Activated naive CD4-positive, alpha-beta T cell (primary cell): Measurements from ENCODE around the gene USP30.
"Not testable (repeated sequence)": the region's sequence is repeated elsewhere in the genome, so short reads cannot be mapped to it uniquely, and the experiment has no call there.

ENCODE experiments used
- DNase-seq, 4 experiments: peaks; one replicate each; lab custom pipeline; 2025; lab: John Stamatoyannopoulos, UW

USP30 gene, protein sequence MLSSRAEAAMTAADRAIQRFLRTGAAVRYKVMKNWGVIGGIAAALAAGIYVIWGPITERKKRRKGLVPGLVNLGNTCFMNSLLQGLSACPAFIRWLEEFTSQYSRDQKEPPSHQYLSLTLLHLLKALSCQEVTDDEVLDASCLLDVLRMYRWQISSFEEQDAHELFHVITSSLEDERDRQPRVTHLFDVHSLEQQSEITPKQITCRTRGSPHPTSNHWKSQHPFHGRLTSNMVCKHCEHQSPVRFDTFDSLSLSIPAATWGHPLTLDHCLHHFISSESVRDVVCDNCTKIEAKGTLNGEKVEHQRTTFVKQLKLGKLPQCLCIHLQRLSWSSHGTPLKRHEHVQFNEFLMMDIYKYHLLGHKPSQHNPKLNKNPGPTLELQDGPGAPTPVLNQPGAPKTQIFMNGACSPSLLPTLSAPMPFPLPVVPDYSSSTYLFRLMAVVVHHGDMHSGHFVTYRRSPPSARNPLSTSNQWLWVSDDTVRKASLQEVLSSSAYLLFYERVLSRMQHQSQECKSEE

DNA sequence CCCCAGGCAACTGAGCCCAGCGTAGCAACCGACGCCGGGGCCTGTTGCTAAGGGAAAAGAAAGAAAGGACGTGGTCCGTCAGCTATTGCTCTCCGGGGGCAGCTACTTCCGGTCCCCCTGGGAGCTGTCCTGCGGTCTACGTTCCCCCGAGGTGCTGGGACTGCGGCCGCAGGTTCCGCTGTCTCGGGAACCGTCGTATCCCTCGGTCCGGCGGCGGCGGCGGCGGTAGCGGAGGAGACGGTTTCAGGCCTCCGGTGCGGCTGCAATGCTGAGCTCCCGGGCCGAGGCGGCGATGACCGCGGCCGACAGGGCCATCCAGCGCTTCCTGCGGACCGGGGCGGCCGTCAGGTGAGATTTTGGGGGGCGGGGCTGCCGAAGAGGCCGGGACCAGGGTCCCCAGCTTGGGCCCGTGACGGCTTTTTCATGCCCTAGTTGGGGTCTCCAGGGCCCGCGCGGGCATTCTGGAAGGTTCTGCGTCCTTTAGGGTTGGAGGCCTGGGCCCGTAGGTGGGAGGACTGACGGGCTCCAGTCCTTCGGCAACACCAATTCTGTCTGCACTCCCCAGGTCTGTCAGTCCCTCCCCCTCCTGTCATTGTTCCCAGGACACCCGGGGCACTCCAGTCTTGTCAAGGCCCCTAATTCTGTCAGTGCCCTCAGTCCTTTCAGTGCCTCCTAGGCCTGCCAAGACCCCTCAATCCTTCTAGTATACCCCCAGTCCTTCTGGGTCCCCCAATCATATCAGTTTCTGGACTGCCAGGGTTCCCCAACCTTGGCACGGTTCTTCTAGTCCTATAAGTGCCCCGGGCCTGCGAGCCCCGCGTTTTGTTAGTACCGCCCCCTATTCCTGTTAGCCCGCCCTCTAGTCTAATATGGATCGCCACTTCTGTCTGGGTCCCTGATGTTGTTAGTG, at the start of gene USP30:
Gene USP30, plus strand, starts transcription at position 163 of the 910 bp plus-strand sequence. Its CDS starts 103 bp downstream, at position 266.
- DNase-seq = peak; percentile 50 to 77 (median 66)

- DNase-seq = no peak
Observed at GRCh38 chr12:109004017-109004416, 48.4 kb upstream of the USP30 start.

DNA sequence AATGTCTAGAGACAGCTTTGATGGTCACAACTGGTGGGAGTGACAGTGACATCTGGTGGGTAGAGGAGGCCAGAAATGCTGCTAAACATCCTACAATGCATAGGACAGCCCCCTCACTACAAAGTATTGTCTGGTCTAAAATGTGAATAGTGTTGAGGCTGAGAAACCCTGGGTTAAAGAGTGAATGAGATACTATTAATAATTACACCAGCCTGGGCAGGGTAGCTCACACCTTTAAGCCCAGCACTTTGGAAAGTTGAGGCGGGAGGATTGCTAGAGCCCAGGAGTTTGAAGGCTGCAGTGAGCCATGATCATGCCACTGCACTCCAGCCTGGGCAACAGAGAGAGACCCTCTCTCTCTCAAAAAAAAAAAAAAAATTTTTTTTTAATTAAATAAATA, 42.6 kb upstream of the USP30 start:
- DNase-seq = no peak

- no peak for DNase-seq
Observed at GRCh38 chr12:109010259-109010658, 42.1 kb upstream of the USP30 start.

- DNase-seq = no peak
Observed at GRCh38 chr12:109014984-109015765, 37.2 kb upstream of the USP30 start.

- no peak for DNase-seq
Observed at GRCh38 chr12:109016016-109016415, 36.4 kb upstream of the USP30 start.

- DNase-seq = no peak
Observed at GRCh38 chr12:109016978-109017377, 35.4 kb upstream of the USP30 start.

- no peak for DNase-seq
Observed at GRCh38 chr12:109018296-109018695, 34.1 kb upstream of the USP30 start.

GRCh38 chr12:109020146-109020795, 32.1 kb upstream of the USP30 start:
- DNase-seq = no peak

GRCh38 chr12:109020796-109021380, 31.5 kb upstream of the USP30 start, which contains the start of gene SVOP:
TSS of gene SVOP (minus strand) at chr12:109021068. CDS start at chr12:109020868, 200 bp downstream.
- peak in 1 of 4 experiments; percentile 1 for DNase-seq

DNA sequence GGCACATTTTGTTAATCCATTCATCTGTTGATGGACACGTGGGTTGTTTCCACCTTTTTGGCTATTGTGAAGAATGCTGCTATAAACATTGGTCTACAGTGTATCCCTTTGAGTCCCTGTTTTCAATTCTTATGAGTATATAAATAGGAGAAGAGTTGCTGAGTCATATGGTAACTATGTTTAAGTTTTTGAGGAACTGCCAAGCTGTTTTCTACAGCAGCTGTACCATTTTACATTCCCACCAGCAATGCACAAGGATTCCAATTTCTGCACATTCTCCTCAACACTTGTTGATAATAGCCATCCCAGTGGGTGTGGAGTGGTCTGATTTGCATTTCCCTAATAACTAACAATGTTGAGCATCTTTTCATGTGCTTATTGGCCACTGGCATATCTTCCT, 24.6 kb upstream of the USP30 start:
- DNase-seq = no peak

GRCh38 chr12:109028624-109029023, 23.8 kb upstream of the USP30 start:
- not testable (repeated sequence) for DNase-seq

DNA sequence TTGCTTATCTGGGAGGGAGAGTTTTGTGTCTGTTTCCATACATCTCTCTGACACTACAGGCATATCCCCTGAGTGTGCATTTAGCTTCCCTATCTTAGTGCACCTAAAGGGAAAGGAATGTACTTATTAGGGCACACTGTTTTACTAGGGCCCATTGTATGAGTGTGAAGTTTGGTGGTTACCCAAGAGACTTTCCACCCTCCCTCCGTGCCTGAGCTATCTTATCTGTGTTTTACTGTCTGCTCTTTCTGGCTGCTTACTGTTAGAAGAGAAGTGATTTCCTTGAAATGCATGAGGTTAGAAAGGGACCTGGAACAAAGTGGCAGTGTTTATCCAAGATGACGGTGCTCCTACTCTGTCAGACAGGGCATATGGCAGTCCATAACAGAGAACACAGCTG, 23.0 kb upstream of the USP30 start:
- DNase-seq = no peak

DNA sequence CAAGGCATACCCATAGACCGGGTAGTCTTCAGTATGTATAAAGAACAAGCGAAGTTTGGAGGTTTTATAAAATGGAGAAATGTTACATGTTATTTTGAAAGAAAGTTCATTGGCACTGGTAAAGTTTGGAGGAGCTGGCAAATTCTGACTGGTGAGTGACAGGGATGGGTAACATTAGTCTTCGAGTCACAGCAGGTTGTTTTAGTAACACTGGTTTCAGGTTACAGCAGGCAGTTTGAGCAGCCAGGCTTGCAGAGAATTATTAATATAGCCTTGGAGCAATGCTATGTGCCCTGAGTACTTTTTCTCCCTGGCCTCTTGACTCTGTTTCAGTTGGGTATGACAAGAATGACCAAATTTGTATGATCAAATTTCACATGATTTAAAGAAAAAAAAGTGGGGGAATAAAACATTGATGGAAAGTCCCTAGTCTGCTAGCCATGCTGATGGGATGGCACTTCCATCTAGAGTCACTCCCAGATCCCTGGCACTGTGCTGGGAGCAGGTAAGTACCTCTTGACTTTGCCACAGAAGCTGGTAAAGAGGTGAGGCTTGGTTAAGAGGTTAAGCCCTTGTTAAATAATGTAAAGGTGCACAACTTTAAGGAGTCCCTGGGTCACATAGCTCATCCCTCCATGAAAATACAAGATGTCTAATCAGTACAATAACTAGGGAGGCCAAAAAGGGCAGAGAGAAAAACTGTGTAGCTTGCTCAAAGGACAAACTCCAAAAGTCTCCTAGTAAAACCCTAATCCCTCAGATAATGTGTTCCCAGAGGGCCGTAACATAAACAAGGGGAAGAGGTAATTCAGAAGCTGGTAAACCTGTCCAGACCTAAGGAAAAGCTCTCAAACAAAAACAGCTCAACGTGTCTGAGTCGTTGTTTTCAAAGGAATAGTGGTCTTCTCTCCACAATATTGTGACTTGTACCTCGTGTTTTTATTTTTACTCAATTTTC, 18.9 kb upstream of the USP30 start:
- no peak for DNase-seq

DNA sequence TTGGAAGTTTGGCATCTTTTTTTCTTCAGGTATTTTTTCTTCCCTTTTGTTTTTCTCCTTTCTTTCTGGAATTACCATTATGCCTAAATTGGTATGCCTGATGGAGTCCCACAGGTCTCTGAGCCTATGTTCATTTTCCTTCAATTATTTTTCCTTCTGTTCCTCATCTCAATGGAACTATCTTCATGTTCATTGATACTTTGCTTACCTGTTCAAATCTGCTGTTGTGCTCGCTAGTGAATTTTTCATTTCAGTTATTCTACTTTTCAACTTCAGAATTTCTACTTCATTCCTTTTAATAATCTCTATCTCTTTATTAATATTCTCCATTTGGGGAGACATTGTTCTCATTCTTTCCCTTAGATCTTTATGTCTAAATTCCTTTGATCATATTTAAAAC, 15.4 kb upstream of the USP30 start:
- no peak for DNase-seq

DNA sequence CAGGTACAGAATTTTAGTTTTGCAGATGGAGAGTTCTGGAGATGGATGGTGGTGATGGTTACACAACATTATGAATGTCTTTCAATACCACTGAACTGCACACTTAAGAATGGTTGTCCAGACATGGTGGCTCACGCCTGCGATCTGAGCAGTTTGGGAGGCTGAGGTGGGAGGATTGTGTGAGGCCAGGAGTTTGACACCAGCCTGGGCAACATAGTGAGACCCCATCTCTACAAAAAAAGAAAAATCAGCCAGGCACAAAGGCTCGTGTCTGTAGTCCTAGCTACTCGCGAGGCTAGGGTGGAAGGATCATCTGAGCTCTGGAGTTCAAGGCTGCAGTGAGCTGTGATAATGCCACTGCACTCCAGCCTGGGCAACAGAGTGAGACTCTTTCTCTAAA, 8.1 kb upstream of the USP30 start:
- DNase-seq = no peak

GRCh38 chr12:109047081-109047805, 5.1 kb upstream of the USP30 start:
- DNase-seq = no peak

GRCh38 chr12:109048706-109049105, 3.7 kb upstream of the USP30 start:
- DNase-seq = not testable (repeated sequence)

- not testable (repeated sequence) for DNase-seq
Observed at GRCh38 chr12:109049794-109050193, 2.6 kb upstream of the USP30 start.
